GM12891 (cell line): ENCODE data around the gene RAB35.

Experiments used
- POLR2A ChIP-seq: IDR thresholded peaks from 2 replicates; pipeline ENCODE4 v1.6.1; 2011; ENCODE audit warnings: low read depth, low read length, control low read depth
- POLR2AphosphoS5 ChIP-seq: IDR thresholded peaks from 2 replicates; pipeline ENCODE4 v1.6.1; 2011; ENCODE audit warnings: low read depth, low read length, control low read depth
- SPI1 ChIP-seq: IDR thresholded peaks from 2 replicates; pipeline ENCODE4 v1.6.1; 2011; ENCODE audit warnings: low read depth, low read length, control low read depth
- TAF1 ChIP-seq: IDR thresholded peaks from 2 replicates; pipeline ENCODE4 v1.6.1; 2011; ENCODE audit warnings: low read depth, low read length, control low read depth

GRCh38 chr12:120061575-120062214 is 54.9 kb downstream of the RAB35 start:
- TF ChIP-seq POLR2A (no peak), POLR2AphosphoS5 (no peak), TAF1 (no peak), SPI1 (no peak)
